ENCODE data around the gene KRTAP21-2. TPM values are rescaled to one million over a fixed set of nuclear protein-coding genes. Genes with fewer than 3 reads are reported as not detected.

The KRTAP21-2 gene
- polyA plus RNA-seq, 2 of the 4 experiments (the other 2 are of a cell fraction), result not detected

GRCh38 chr21:30718239-30718909, 28.7 kb downstream of the KRTAP21-2 start, which contains the start of gene KRTAP21-3 (continued):
- no peak for TF ChIP-seq HMGXB4 (CRISPR knock-in tag; IDR thresholded peaks at IDR 0.05; ENCODE audit: borderline replicate concordance)
- no peak for TF ChIP-seq MAZ (IDR thresholded peaks at IDR 0.05; ENCODE audit: borderline replicate concordance, low read depth, low read length)
- no peak for TF ChIP-seq SMC3 (IDR thresholded peaks at IDR 0.05)
- no peak for TF ChIP-seq ATOH8 (CRISPR knock-in tag; IDR thresholded peaks at IDR 0.05; ENCODE audit: low read depth)
- no peak for TF ChIP-seq SREBF2 (IDR thresholded peaks at IDR 0.05)
- TF ChIP-seq RCOR1 (IDR thresholded peaks at IDR 0.05; ENCODE audit: low read depth, low read length), result no peak
- TF ChIP-seq, protein P1, sequence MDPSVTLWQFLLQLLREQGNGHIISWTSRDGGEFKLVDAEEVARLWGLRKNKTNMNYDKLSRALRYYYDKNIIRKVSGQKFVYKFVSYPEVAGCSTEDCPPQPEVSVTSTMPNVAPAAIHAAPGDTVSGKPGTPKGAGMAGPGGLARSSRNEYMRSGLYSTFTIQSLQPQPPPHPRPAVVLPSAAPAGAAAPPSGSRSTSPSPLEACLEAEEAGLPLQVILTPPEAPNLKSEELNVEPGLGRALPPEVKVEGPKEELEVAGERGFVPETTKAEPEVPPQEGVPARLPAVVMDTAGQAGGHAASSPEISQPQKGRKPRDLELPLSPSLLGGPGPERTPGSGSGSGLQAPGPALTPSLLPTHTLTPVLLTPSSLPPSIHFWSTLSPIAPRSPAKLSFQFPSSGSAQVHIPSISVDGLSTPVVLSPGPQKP (IDR thresholded peaks at IDR 0.05; ENCODE audit: low read depth, low read length), result no peak
- TF ChIP-seq KDM1A (IDR thresholded peaks at IDR 0.05; ENCODE audit: low read depth), result no peak

DNA sequence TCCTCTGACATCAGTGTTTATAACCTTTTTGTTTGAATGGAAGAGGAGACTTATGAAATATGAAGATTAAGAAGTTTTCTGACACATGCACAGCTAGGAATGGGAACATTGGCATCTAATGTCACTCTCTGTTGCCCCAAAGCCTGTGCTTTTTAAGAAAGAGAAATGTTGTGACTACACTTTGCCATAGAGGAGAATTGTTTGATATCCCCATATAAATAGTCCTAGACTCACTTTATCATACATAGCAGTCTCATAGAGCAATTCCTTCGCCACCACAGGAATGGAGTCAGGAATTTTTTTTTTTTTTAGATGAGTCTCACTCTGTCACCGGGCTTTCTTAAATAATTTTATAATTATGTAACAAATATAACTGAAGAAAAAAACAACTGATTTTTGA, 30.0 kb downstream of the KRTAP21-2 start:
- TF ChIP-seq CTCF (IDR thresholded peaks at IDR 0.05) (no peak), MAZ (IDR thresholded peaks at IDR 0.05; ENCODE audit: borderline replicate concordance, low read depth, low read length) (no peak), HOXB5 (CRISPR knock-in tag; IDR thresholded peaks at IDR 0.05) (no peak)
- DNase-seq (ENCODE audit: low read depth in 1 of 2, low spot score in 1 of 2) (no peak), ATAC-seq (no peak), FAIRE-seq (no peak)
- Histone ChIP-seq H3K9me3 (no peaks in the 10 kb centered on the region), H3K4me2 (no peak overlapping the region), H3K4me1 (no peaks in the 10 kb centered on the region), H3K27ac (no peak overlapping the region), H3K4me3 (no peak overlapping the region)
- ChIA-PET POLR2A (no interaction called here), CTCF (no interaction called here)
- WGBS (ENCODE audit: missing lambda C conversion rate), result 31% methylated on average over 2 of the region's 2 CpGs

- H3K27ac ChIP-seq, result no peak overlapping the region
- no peaks in the 10 kb centered on the region for H3K4me1 ChIP-seq
- DNase-seq (ENCODE audit: low read depth in 1 of 2, low spot score in 1 of 2) (no peak), ATAC-seq (no peak), FAIRE-seq (no peak)
- no peaks in the 10 kb centered on the region for H3K9me3 ChIP-seq
- ChIA-PET CTCF (no interaction called here), POLR2A (no interaction called here)
- H3K4me3 ChIP-seq, result no peak overlapping the region
- no peak overlapping the region for H3K4me2 ChIP-seq
- WGBS (ENCODE audit: missing lambda C conversion rate), result 2% methylated on average over 2 of the region's 2 CpGs
- no peak for TF ChIP-seq USF2 (IDR thresholded peaks at IDR 0.05)
- no peak for TF ChIP-seq REST (IDR thresholded peaks at IDR 0.05)
- no peak for TF ChIP-seq CBX8 (IDR thresholded peaks at IDR 0.05)
- TF ChIP-seq NPAS2 (CRISPR knock-in tag; IDR thresholded peaks at IDR 0.05; ENCODE audit: borderline replicate concordance), result no peak
- no peak for TF ChIP-seq HOXA7 (CRISPR knock-in tag; IDR thresholded peaks at IDR 0.05)
- no peak for TF ChIP-seq HMGXB4 (CRISPR knock-in tag; IDR thresholded peaks at IDR 0.05; ENCODE audit: borderline replicate concordance)
- TF ChIP-seq HOXB5 (CRISPR knock-in tag; IDR thresholded peaks at IDR 0.05), result no peak
- TF ChIP-seq, protein P2, sequence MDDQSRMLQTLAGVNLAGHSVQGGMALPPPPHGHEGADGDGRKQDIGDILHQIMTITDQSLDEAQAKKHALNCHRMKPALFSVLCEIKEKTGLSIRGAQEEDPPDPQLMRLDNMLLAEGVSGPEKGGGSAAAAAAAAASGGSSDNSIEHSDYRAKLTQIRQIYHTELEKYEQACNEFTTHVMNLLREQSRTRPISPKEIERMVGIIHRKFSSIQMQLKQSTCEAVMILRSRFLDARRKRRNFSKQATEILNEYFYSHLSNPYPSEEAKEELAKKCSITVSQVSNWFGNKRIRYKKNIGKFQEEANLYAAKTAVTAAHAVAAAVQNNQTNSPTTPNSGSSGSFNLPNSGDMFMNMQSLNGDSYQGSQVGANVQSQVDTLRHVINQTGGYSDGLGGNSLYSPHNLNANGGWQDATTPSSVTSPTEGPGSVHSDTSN (IDR thresholded peaks at IDR 0.05), result no peak
- TF ChIP-seq SMC3 (IDR thresholded peaks at IDR 0.05), result no peak
These were observed 32.1 kb downstream of the KRTAP21-2 start for GRCh38 chr21:30714946-30715345.

Data from A549 (cell line).